ENCODE results near the gene ZBTB48. TPM values are rescaled to one million over a fixed set of nuclear protein-coding genes. Genes with fewer than 3 reads are reported as not detected.

Gene ZBTB48
- polyA plus RNA-seq, 1 of the 3 experiments (the other 2 are of a cell fraction): 31.2 TPM

GRCh38 chr1:6635161-6635909 is 55.5 kb downstream of the ZBTB48 start:
- ChIA-PET CTCF (interaction anchor here (0.6 to 3.8 kb wide), 15 partner anchors 9 to 257 kb away, joined by 3 to 20 read pairs (median 3); partner anchors contain the start of genes NOL9, TAS1R1 and THAP3), POLR2A (no interaction called here)
- TF ChIP-seq CHD2 (IDR thresholded peaks at IDR 0.05; ENCODE audit: low read length, partially characterized antibody) (no peak), POLR2AphosphoS5 (IDR thresholded peaks at IDR 0.05; ENCODE audit: low read depth, low read length) (no peak), EZH2phosphoT487 (IDR thresholded peaks at IDR 0.05; ENCODE audit: borderline replicate concordance, low read depth) (no peak), TEAD4 (IDR thresholded peaks at IDR 0.05; ENCODE audit: borderline replicate concordance, insufficient read depth) (no peak), FOXJ3 (CRISPR knock-in tag; IDR thresholded peaks at IDR 0.05) (no peak), JUND (IDR thresholded peaks at IDR 0.05) (no peak), NRF1 (IDR thresholded peaks at IDR 0.05; ENCODE audit: low read depth, low read length) (no peak), SMC3 (IDR thresholded peaks at IDR 0.05; ENCODE audit: low read depth, low read length) (no peak), GATA2 (CRISPR knock-in tag; IDR thresholded peaks at IDR 0.05) (no peak), MAX (IDR thresholded peaks at IDR 0.05; ENCODE audit: low read depth) (no peak), PBX3 (IDR thresholded peaks at IDR 0.05) (no peak), TCF12 (IDR thresholded peaks at IDR 0.05) (no peak)
- Histone ChIP-seq H3K27ac (ENCODE audit: low read depth in 2 of 2, low read length in 1 of 2) (no peak overlapping the region), H3K27me3 (ENCODE audit: insufficient read depth) (no peaks in the 10 kb centered on the region), H4K20me1 (ENCODE audit: insufficient read depth) (no peaks in the 10 kb centered on the region), H3K9ac (no peak overlapping the region), H3K9me3 (no peaks in the 10 kb centered on the region), H3K36me3 (replicated peaks in 1 of 2; ENCODE audit: control insufficient read depth in 1 of 2, insufficient read depth in 2 of 2, low read length in 1 of 2) (peaks cover 6 to 71% of the 10 kb centered on the region in 2 experiments), H3K9me2 (no peaks in the 10 kb centered on the region), H3K4me1 (ENCODE audit: control insufficient read depth in 1 of 2, insufficient read depth in 2 of 2, low read depth in 1 of 2, low read length in 1 of 2) (no peaks in the 10 kb centered on the region), H2AFZ (ENCODE audit: low read depth) (no peak overlapping the region), H3K79me2 (ENCODE audit: insufficient read depth) (no peaks in the 10 kb centered on the region), H3F3A (replicated peaks; ENCODE audit: insufficient read depth) (peaks cover 5% of the 10 kb centered on the region), H3K4me2 (no peak overlapping the region), H3K4me3 (ENCODE audit: low read depth in 2 of 2, low read length in 1 of 2) (no peak overlapping the region)
- DNase-seq: no peak
- 93% methylated on average over 9 of the region's 20 CpGs for WGBS (ENCODE audit: low lambda C conversion rate)

GRCh38 chr1:6635910-6636760 is 56.3 kb downstream of the ZBTB48 start:
- no peaks in the 10 kb centered on the region for H3K79me2 ChIP-seq (ENCODE audit: insufficient read depth)
- WGBS (ENCODE audit: low lambda C conversion rate): 74% methylated on average over 6 of the region's 16 CpGs
- no peak overlapping the region for H3K9ac ChIP-seq
- TF ChIP-seq EP300 (IDR thresholded peaks at IDR 0.05; ENCODE audit: borderline replicate concordance in 1 of 2, low read depth in 1 of 2, low read length in 1 of 2) (no peak), FOXJ3 (CRISPR knock-in tag; IDR thresholded peaks at IDR 0.05) (no peak), MXI1 (IDR thresholded peaks at IDR 0.05; ENCODE audit: low read depth, low read length) (no peak), RCOR1 (IDR thresholded peaks at IDR 0.05; ENCODE audit: low read length) (no peak), FOSL2 (IDR thresholded peaks at IDR 0.05; ENCODE audit: borderline replicate concordance, low read depth) (no peak), USF1 (IDR thresholded peaks at IDR 0.05; ENCODE audit: borderline replicate concordance, low read depth) (no peak), TAF1 (IDR thresholded peaks at IDR 0.05; ENCODE audit: borderline replicate concordance, low read depth, low read length) (no peak), YY1 (IDR thresholded peaks at IDR 0.05; ENCODE audit: low read depth) (no peak), RFX5 (IDR thresholded peaks at IDR 0.05; ENCODE audit: low read length) (no peak), GABPA (IDR thresholded peaks at IDR 0.05; ENCODE audit: low read depth) (no peak), USF2 (IDR thresholded peaks at IDR 0.05; ENCODE audit: borderline replicate concordance, low read depth, low read length) (no peak), EZH2phosphoT487 (IDR thresholded peaks at IDR 0.05; ENCODE audit: borderline replicate concordance, low read depth) (no peak)
- no peaks in the 10 kb centered on the region for H3K9me2 ChIP-seq
- no peaks in the 10 kb centered on the region for H4K20me1 ChIP-seq (ENCODE audit: insufficient read depth)
- no peaks in the 10 kb centered on the region for H3K9me3 ChIP-seq
- H3K36me3 ChIP-seq (replicated peaks in 1 of 2; ENCODE audit: control insufficient read depth in 1 of 2, insufficient read depth in 2 of 2, low read length in 1 of 2): peaks cover 6 to 70% of the 10 kb centered on the region in 2 experiments
- ChIA-PET POLR2A (no interaction called here), CTCF (interaction anchor here (0.6 to 1.6 kb wide), 8 partner anchors 8 to 258 kb away, joined by 3 to 12 read pairs (median 3); no protein-coding TSS in a partner anchor)
- H3K4me3 ChIP-seq (ENCODE audit: low read depth in 2 of 2, low read length in 1 of 2): no peak overlapping the region
- H3K27ac ChIP-seq (ENCODE audit: low read depth in 2 of 2, low read length in 1 of 2): no peak overlapping the region
- no peaks in the 10 kb centered on the region for H3K27me3 ChIP-seq (ENCODE audit: insufficient read depth)
- peaks cover 5% of the 10 kb centered on the region for H3F3A ChIP-seq (replicated peaks; ENCODE audit: insufficient read depth)
- DNase-seq: no peak
- H2AFZ ChIP-seq (ENCODE audit: low read depth): no peak overlapping the region
- H3K4me2 ChIP-seq: no peak overlapping the region
- no peaks in the 10 kb centered on the region for H3K4me1 ChIP-seq (ENCODE audit: control insufficient read depth in 1 of 2, insufficient read depth in 2 of 2, low read depth in 1 of 2, low read length in 1 of 2)

Data from SK-N-SH (cell line).